ENCODE data around the gene FABP7. TPM values are rescaled to one million over a fixed set of nuclear protein-coding genes. Genes with fewer than 3 reads are reported as not detected.

FABP7 gene
- total RNA-seq, 1 experiment from 2014 or later = 1.2 TPM

DNA sequence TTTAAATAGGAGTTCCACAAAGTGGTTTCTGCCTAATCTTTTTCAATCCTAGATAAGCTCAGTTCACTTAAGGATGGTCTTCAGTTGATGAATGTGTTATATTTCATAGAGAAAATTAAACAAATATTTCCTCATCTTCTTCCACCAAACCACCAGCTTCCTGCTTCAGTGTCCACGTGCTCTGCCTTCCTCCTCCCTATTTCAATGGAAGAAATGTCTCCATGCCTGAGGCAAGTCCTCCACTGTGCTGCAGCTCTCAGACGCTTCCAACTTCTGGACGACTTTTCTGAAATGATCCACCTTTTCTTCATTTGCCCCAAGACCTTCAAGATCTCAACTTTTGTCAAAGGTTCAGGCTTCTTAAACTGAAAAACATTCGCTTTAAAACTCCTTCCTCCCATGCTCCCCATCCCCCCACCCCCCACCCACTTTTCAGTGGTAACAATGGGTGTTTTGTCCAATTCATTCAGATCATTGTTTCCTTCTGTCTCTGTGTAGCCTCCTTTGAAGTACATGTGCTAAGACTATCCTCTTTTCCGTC is 25.3 kb upstream of the FABP7 start:
- Histone ChIP-seq H3K9me3 (ENCODE audit: low read depth, low read length, poor library complexity, severe bottlenecking) (no peaks in the 10 kb centered on the region), H3K4me3 (ENCODE audit: low read depth, low read length, poor library complexity, severe bottlenecking) (no peak overlapping the region), H3K36me3 (ENCODE audit: insufficient read depth, low read length, poor library complexity, severe bottlenecking) (no peaks in the 10 kb centered on the region), H3K27ac (ENCODE audit: low read depth, low read length, poor library complexity, severe bottlenecking) (no peak overlapping the region), H3K4me1 (ENCODE audit: insufficient read depth, low read length, poor library complexity, severe bottlenecking) (peaks cover 23% of the 10 kb centered on the region), H3K27me3 (replicated peaks; ENCODE audit: insufficient read depth, low read depth, low read length, poor library complexity) (no peaks in the 10 kb centered on the region)
- ChIA-PET POLR2A (ENCODE audit: low non-redundant PET) (no interaction called here), CTCF (no interaction called here)
- intact Hi-C loops (cut with micrococcal nuclease; ENCODE audit: unreplicated experiment) = no loop called here
- TF ChIP-seq, protein P1, sequence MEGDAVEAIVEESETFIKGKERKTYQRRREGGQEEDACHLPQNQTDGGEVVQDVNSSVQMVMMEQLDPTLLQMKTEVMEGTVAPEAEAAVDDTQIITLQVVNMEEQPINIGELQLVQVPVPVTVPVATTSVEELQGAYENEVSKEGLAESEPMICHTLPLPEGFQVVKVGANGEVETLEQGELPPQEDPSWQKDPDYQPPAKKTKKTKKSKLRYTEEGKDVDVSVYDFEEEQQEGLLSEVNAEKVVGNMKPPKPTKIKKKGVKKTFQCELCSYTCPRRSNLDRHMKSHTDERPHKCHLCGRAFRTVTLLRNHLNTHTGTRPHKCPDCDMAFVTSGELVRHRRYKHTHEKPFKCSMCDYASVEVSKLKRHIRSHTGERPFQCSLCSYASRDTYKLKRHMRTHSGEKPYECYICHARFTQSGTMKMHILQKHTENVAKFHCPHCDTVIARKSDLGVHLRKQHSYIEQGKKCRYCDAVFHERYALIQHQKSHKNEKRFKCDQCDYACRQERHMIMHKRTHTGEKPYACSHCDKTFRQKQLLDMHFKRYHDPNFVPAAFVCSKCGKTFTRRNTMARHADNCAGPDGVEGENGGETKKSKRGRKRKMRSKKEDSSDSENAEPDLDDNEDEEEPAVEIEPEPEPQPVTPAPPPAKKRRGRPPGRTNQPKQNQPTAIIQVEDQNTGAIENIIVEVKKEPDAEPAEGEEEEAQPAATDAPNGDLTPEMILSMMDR (conservative IDR thresholded peaks at IDR 0.05; ENCODE audit: low read depth, low read length) = no peak
- TF ChIP-seq EZH2 (IDR thresholded peaks at IDR 0.05; ENCODE audit: borderline replicate concordance, low read depth, low read length, poor library complexity, severe bottlenecking) = no peak
- no peak for DNase-seq (ENCODE audit: low spot score)
- BruUV-seq (replicated peaks) = no TSS peak

DNA sequence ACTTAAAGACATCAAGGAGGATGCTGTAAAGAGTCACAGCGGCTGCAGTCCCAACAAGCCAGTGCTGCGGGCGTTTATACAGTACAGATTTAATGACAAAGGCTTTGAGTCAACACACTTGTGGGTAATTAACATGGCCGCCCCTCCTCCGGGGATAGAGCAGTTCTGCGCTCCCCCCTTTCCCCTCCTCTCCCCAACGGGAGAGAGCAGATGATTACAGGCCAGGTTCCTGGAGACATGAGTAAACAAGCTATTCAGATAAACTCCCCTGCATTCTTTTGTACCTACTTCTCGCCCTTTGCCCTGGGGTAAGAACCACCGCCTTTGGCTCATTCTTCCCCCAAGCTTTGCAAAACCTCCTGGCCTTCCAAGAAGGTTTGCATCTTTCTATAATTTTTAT is 23.6 kb upstream of the FABP7 start:
- intact Hi-C loops (cut with micrococcal nuclease; ENCODE audit: unreplicated experiment) = no loop called here
- peaks cover 23% of the 10 kb centered on the region for H3K4me1 ChIP-seq (ENCODE audit: insufficient read depth, low read length, poor library complexity, severe bottlenecking)
- H3K27ac ChIP-seq (ENCODE audit: low read depth, low read length, poor library complexity, severe bottlenecking) = no peak overlapping the region
- no peaks in the 10 kb centered on the region for H3K36me3 ChIP-seq (ENCODE audit: insufficient read depth, low read length, poor library complexity, severe bottlenecking)
- no peaks in the 10 kb centered on the region for H3K9me3 ChIP-seq (ENCODE audit: low read depth, low read length, poor library complexity, severe bottlenecking)
- no peak for DNase-seq (ENCODE audit: low spot score)
- H3K27me3 ChIP-seq (replicated peaks; ENCODE audit: insufficient read depth, low read depth, low read length, poor library complexity) = no peaks in the 10 kb centered on the region
- CTCF ChIA-PET = no interaction called here
- POLR2A ChIA-PET (ENCODE audit: low non-redundant PET) = no interaction called here
- TF ChIP-seq, protein P1 (conservative IDR thresholded peaks at IDR 0.05; ENCODE audit: low read depth, low read length) = no peak
- TF ChIP-seq EZH2 (IDR thresholded peaks at IDR 0.05; ENCODE audit: borderline replicate concordance, low read depth, low read length, poor library complexity, severe bottlenecking) = no peak
- no TSS peak for BruUV-seq (replicated peaks)
- no peak overlapping the region for H3K4me3 ChIP-seq (ENCODE audit: low read depth, low read length, poor library complexity, severe bottlenecking)

DNA sequence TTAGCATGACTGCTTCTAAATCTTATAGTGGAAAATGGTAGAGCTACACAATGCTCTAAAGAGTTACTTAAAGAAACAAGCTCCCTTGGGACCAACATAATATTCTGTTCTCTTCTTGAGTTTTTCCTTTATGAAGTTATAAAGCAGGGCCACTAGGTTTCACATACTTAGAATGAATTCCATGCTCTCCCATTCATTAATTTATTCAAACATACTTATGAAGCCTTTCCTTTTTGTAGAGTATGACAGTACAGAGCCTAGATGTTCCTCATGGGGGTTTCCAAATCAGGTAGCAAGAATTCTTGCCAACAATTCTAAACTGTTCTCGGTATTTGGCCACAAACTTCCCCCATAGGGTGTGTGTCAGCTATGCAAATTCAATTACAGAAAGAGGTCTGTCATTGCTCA is 20.6 kb upstream of the FABP7 start:
- Histone ChIP-seq H3K36me3 (ENCODE audit: insufficient read depth, low read length, poor library complexity, severe bottlenecking) (no peaks in the 10 kb centered on the region), H3K9me3 (ENCODE audit: low read depth, low read length, poor library complexity, severe bottlenecking) (no peaks in the 10 kb centered on the region), H3K27ac (ENCODE audit: low read depth, low read length, poor library complexity, severe bottlenecking) (no peak overlapping the region), H3K4me1 (ENCODE audit: insufficient read depth, low read length, poor library complexity, severe bottlenecking) (peaks cover 9% of the 10 kb centered on the region), H3K27me3 (replicated peaks; ENCODE audit: insufficient read depth, low read depth, low read length, poor library complexity) (no peaks in the 10 kb centered on the region), H3K4me3 (ENCODE audit: low read depth, low read length, poor library complexity, severe bottlenecking) (no peak overlapping the region)
- CTCF ChIA-PET = no interaction called here
- BruUV-seq (replicated peaks) = no TSS peak
- POLR2A ChIA-PET (ENCODE audit: low non-redundant PET) = no interaction called here
- TF ChIP-seq, protein P1 (conservative IDR thresholded peaks at IDR 0.05; ENCODE audit: low read depth, low read length) = no peak
- no peak for TF ChIP-seq EZH2 (IDR thresholded peaks at IDR 0.05; ENCODE audit: borderline replicate concordance, low read depth, low read length, poor library complexity, severe bottlenecking)
- intact Hi-C loops (cut with micrococcal nuclease; ENCODE audit: unreplicated experiment) = no loop called here
- DNase-seq (ENCODE audit: low spot score) = peak; percentile 64
